Activated CD4-positive, CD25-positive, alpha-beta regulatory T cell treated with anti-CD3 and anti-CD28 coated beads, Interleukin-2, amount 50 U/mL, for 16 hours (primary cell): ENCODE results near the gene ASIC3.
"Not testable (repeated sequence)": the region's sequence is repeated elsewhere in the genome, so short reads cannot be mapped to it uniquely, and the experiment has no call there.

Experiments
- DNase-seq: peaks from one replicate; pipeline ENCODE4 v3.0.0-alpha.2; 2020; ENCODE audit warnings: low read depth, low spot score

ASIC3 gene

GRCh38 chr7:151047976-151048815 lies at the start of gene ASIC3:
TSS of gene ASIC3 (plus strand) at chr7:151048531. CDS start at chr7:151048886, 355 bp downstream.
- no peak for DNase-seq

- no peak for DNase-seq
Measured at GRCh38 chr7:150999001-150999400, 49.3 kb upstream of the ASIC3 start.

- DNase-seq, result no peak
Measured at GRCh38 chr7:150999497-151000230, 48.7 kb upstream of the ASIC3 start.

GRCh38 chr7:151000897-151001495 lies 47.3 kb upstream of the ASIC3 start:
- DNase-seq, result no peak

GRCh38 chr7:151001546-151001945 lies 46.8 kb upstream of the ASIC3 start:
- DNase-seq, result no peak

GRCh38 chr7:151003572-151003971 lies 44.8 kb upstream of the ASIC3 start:
- DNase-seq, result no peak

- DNase-seq, result no peak
Measured at GRCh38 chr7:151005566-151005965, 42.8 kb upstream of the ASIC3 start.

GRCh38 chr7:151006590-151007300 lies 41.6 kb upstream of the ASIC3 start:
- no peak for DNase-seq

- no peak for DNase-seq
Measured at GRCh38 chr7:151007469-151007898, 40.8 kb upstream of the ASIC3 start.

GRCh38 chr7:151008143-151008510 lies 40.2 kb upstream of the ASIC3 start:
- DNase-seq, result no peak

GRCh38 chr7:151008511-151009323 lies 39.6 kb upstream of the ASIC3 start:
- DNase-seq, result peak; percentile 58

- no peak for DNase-seq
Measured at GRCh38 chr7:151009327-151010036, 38.8 kb upstream of the ASIC3 start.

GRCh38 chr7:151010037-151010306 lies 38.4 kb upstream of the ASIC3 start:
- DNase-seq, result no peak

GRCh38 chr7:151010307-151011096 lies 37.8 kb upstream of the ASIC3 start:
- DNase-seq, result no peak

GRCh38 chr7:151011097-151011409 lies 37.3 kb upstream of the ASIC3 start:
- DNase-seq, result no peak

GRCh38 chr7:151011616-151012015 lies 36.7 kb upstream of the ASIC3 start:
- DNase-seq, result not testable (repeated sequence)

GRCh38 chr7:151012031-151012692 lies 36.2 kb upstream of the ASIC3 start:
- no peak for DNase-seq

GRCh38 chr7:151012911-151013347 lies 35.4 kb upstream of the ASIC3 start:
- no peak for DNase-seq

- DNase-seq, result no peak
Measured at GRCh38 chr7:151013356-151013732, 35.0 kb upstream of the ASIC3 start.
